ENCODE measurements around the gene CPLX4. TPM values are rescaled to one million over a fixed set of nuclear protein-coding genes. Genes with fewer than 3 reads are reported as not detected.

CPLX4 gene
- polyA plus RNA-seq, 1 donor (not counting 4 experiments of a cell fraction or from before 2014, with no cell fraction given): not detected

- no peaks in the 10 kb centered on the region for H3K4me1 ChIP-seq (ENCODE audit: control insufficient read depth, extremely low read depth, insufficient read depth, low read length)
- H3K79me2 ChIP-seq (ENCODE audit: control insufficient read depth, insufficient read depth, low read length): no peaks in the 10 kb centered on the region
- no peak overlapping the region for H3K4me2 ChIP-seq (ENCODE audit: control insufficient read depth, extremely low read depth, insufficient read depth, low read depth, low read length)
- FAIRE-seq: no peak
- dilution Hi-C loops (cut with MboI; ENCODE audit: extremely low pct_ligation_motif_present, low sequenced_read_pairs): no loop called here
- H3K4me3 ChIP-seq (ENCODE audit: control insufficient read depth in 2 of 3, extremely low read depth in 1 of 3, insufficient read depth in 2 of 3, low read depth in 1 of 3, low read length in 3 of 3): no peak overlapping the region
- H2AFZ ChIP-seq (ENCODE audit: control insufficient read depth, low read length): no peak overlapping the region
- no peaks in the 10 kb centered on the region for H3K9me1 ChIP-seq (ENCODE audit: control insufficient read depth, extremely low read depth, insufficient read depth, low read length)
- no peaks in the 10 kb centered on the region for H3K9me3 ChIP-seq (ENCODE audit: control insufficient read depth, low read depth, low read length)
- no peaks in the 10 kb centered on the region for H4K20me1 ChIP-seq (ENCODE audit: control insufficient read depth, extremely low read depth, insufficient read depth, low read length)
- H3K27ac ChIP-seq (ENCODE audit: control insufficient read depth, insufficient read depth, low read length): no peak overlapping the region
- no peak overlapping the region for H3K9ac ChIP-seq (ENCODE audit: control insufficient read depth, extremely low read depth, insufficient read depth, low read length)
- no peak for TF ChIP-seq EZH2 (IDR thresholded peaks at IDR 0.05; ENCODE audit: low read length)
- no peak for TF ChIP-seq CTCF (optimal IDR thresholded peaks at IDR 0.05 in 1 of 3, IDR thresholded peaks at IDR 0.05 in 1 of 3, conservative IDR thresholded peaks at IDR 0.05 in 1 of 3; ENCODE audit: extremely low read depth in 1 of 3, insufficient read depth in 2 of 3, low read length in 3 of 3)
- no peaks in the 10 kb centered on the region for H3K36me3 ChIP-seq (ENCODE audit: control insufficient read depth in 2 of 2, extremely low read depth in 1 of 2, insufficient read depth in 2 of 2, low read length in 2 of 2)
- no peak for DNase-seq (ENCODE audit: low read depth, low spot score)
- H3K27me3 ChIP-seq (ENCODE audit: control insufficient read depth, extremely low read depth, insufficient read depth, low read length): peaks cover 86% of the 10 kb centered on the region
Measured at GRCh38 chr18:59274533-59274928, 43.9 kb downstream of the CPLX4 start.

- FAIRE-seq (no peak), DNase-seq (ENCODE audit: low read depth, low spot score) (no peak)
- Histone ChIP-seq H4K20me1 (ENCODE audit: control insufficient read depth, extremely low read depth, insufficient read depth, low read length) (no peaks in the 10 kb centered on the region), H3K4me3 (ENCODE audit: control insufficient read depth in 2 of 3, extremely low read depth in 1 of 3, insufficient read depth in 2 of 3, low read depth in 1 of 3, low read length in 3 of 3) (no peak overlapping the region), H3K36me3 (ENCODE audit: control insufficient read depth in 2 of 2, extremely low read depth in 1 of 2, insufficient read depth in 2 of 2, low read length in 2 of 2) (no peaks in the 10 kb centered on the region), H3K9me3 (ENCODE audit: control insufficient read depth, low read depth, low read length) (no peaks in the 10 kb centered on the region), H3K27ac (ENCODE audit: control insufficient read depth, insufficient read depth, low read length) (no peak overlapping the region), H3K79me2 (ENCODE audit: control insufficient read depth, insufficient read depth, low read length) (no peaks in the 10 kb centered on the region), H3K9me1 (ENCODE audit: control insufficient read depth, extremely low read depth, insufficient read depth, low read length) (no peaks in the 10 kb centered on the region), H2AFZ (ENCODE audit: control insufficient read depth, low read length) (no peak overlapping the region), H3K4me2 (ENCODE audit: control insufficient read depth, extremely low read depth, insufficient read depth, low read depth, low read length) (peak overlapping the region; percentile 45), H3K9ac (ENCODE audit: control insufficient read depth, extremely low read depth, insufficient read depth, low read length) (no peak overlapping the region), H3K27me3 (ENCODE audit: control insufficient read depth, extremely low read depth, insufficient read depth, low read length) (peaks cover 86% of the 10 kb centered on the region), H3K4me1 (ENCODE audit: control insufficient read depth, extremely low read depth, insufficient read depth, low read length) (no peaks in the 10 kb centered on the region)
- dilution Hi-C loops (cut with MboI; ENCODE audit: extremely low pct_ligation_motif_present, low sequenced_read_pairs): no loop called here
- TF ChIP-seq CTCF (optimal IDR thresholded peaks at IDR 0.05 in 1 of 3, IDR thresholded peaks at IDR 0.05 in 1 of 3, conservative IDR thresholded peaks at IDR 0.05 in 1 of 3; ENCODE audit: extremely low read depth in 1 of 3, insufficient read depth in 2 of 3, low read length in 3 of 3) (no peak), EZH2 (IDR thresholded peaks at IDR 0.05; ENCODE audit: low read length) (peak; percentile 55)
Measured at GRCh38 chr18:59273759-59274532, 44.5 kb downstream of the CPLX4 start.

All from keratinocyte (primary cell).